GM12892 (cell line): ENCODE results near the gene SUPT5H.

Source experiments
- POLR2A ChIP-seq: IDR thresholded peaks from 2 replicates; pipeline ENCODE4 v1.6.1; 2011; ENCODE audit warnings: low read depth, low read length, control low read depth
- POLR2AphosphoS5 ChIP-seq: IDR thresholded peaks from 2 replicates; pipeline ENCODE4 v1.6.1; 2011; ENCODE audit warnings: low read depth, low read length, control low read depth
- TAF1 ChIP-seq: IDR thresholded peaks from 2 replicates; pipeline ENCODE4 v1.6.1; 2011; ENCODE audit warnings: low read depth, mild to moderate bottlenecking, control low read depth, low read length, borderline replicate concordance

GRCh38 chr19:39500543-39500942 is 55.2 kb downstream of the SUPT5H start:
- TF ChIP-seq POLR2AphosphoS5 (no peak), POLR2A (no peak), TAF1 (no peak)
